IPS-20b (cell line): Measurements from ENCODE around the gene KEL.

Experiments used
- H3K27ac ChIP-seq: one replicate; pipeline ENCODE4 v1.5.1; 2013; ENCODE audit warnings: low read length
- H3K27me3 ChIP-seq: 2 replicates; pipeline ENCODE4 v1.6.1; 2013; ENCODE audit warnings: mild to moderate bottlenecking, low read length, inconsistent platforms; ENCODE audit not compliant: insufficient read depth
- H3K36me3 ChIP-seq: 2 replicates; pipeline ENCODE4 v1.6.1; 2013; ENCODE audit warnings: low read depth, mild to moderate bottlenecking, inconsistent platforms, low read length, moderate library complexity; ENCODE audit not compliant: insufficient read depth
- H3K4me1 ChIP-seq: 2 replicates; pipeline ENCODE4 v1.6.1; 2013; ENCODE audit warnings: mild to moderate bottlenecking, control low read depth, inconsistent platforms, low read length, moderate library complexity; ENCODE audit not compliant: insufficient read depth
- H3K4me3 ChIP-seq: 2 replicates; pipeline ENCODE4 v1.5.1; 2013; ENCODE audit warnings: mild to moderate bottlenecking, low read length, inconsistent platforms
- H3K9ac ChIP-seq: 2 replicates; pipeline ENCODE4 v1.6.1; 2013; ENCODE audit warnings: low read depth, mild to moderate bottlenecking, inconsistent platforms, low read length, moderate library complexity
- H3K9me3 ChIP-seq: 2 replicates; pipeline ENCODE4 v1.6.1; 2013; ENCODE audit warnings: mild to moderate bottlenecking, low read depth, low read length, inconsistent platforms; ENCODE audit not compliant: insufficient read depth

Gene KEL

DNA sequence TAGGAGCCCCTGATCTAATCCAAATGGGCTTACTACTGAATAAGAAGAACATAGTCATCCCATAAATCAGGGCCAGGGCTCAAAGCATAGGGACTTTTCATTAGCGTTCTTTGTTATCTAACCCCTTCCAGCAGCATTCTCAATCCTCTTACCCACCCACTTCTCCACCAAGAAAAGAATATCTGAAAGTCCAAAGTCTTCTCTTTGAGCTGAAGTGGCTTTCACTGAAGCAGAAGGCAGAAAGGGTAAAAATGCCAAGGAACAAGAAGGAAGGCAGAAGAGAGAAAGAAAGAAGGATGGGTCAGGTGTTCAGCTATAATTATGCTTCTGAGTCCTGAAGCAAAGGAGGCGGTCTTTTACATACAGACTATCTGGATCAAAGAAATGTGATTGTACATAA is 38.8 kb downstream of the KEL start:
- no peaks in the 10 kb centered on the region for H3K4me1 ChIP-seq

DNA sequence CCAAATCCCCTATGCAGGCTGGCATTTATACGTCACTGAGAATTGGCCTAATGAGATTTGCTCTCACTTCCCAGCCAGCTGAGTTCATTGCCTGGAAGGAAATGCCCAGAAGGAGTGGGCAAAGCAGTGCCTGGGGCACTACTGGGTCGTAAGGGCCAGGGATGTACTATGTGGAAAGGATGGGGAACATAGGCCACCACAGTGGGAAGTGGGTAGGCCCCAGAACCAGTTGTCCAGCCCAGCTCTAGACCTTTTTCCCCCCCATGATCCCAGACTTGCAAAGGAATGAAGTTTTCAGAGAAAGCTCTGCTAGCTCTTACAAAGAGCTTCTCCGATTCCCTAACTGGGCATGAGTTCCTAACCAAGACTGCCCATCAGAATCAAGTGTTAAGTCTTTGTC is 42.5 kb downstream of the KEL start:
- Histone ChIP-seq H3K9me3 (no peaks in the 10 kb centered on the region), H3K27ac (no peak overlapping the region), H3K4me3 (no peak overlapping the region), H3K36me3 (no peaks in the 10 kb centered on the region), H3K9ac (no peak overlapping the region), H3K4me1 (no peaks in the 10 kb centered on the region), H3K27me3 (no peaks in the 10 kb centered on the region)

More for the DNA sequence above, 38.8 kb downstream of the KEL start:
- Histone ChIP-seq H3K9me3 (no peaks in the 10 kb centered on the region), H3K27me3 (peaks cover 24% of the 10 kb centered on the region), H3K36me3 (no peaks in the 10 kb centered on the region), H3K27ac (no peak overlapping the region), H3K9ac (no peak overlapping the region), H3K4me3 (no peak overlapping the region)

DNA sequence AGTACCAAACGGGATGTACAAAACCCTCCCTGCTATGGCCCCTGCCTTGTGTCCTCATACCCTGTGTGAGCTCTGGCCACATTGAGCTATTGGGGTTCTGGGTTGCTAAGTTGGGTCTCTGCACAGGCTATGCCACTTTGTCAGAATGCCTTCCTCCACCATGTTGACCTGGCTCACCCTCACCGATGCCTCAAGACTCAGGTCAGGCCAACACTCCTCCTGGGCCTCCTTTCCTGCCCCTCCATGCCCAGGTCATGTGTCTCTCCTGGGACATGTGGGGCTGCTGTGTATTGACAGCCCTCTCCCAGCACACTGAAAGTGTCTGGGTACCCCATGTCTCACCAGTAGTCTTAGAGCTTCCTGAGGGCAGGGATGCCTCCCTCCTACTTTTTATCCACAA is 43.3 kb downstream of the KEL start:
- H3K27me3 ChIP-seq, result no peaks in the 10 kb centered on the region
- no peak overlapping the region for H3K4me3 ChIP-seq
- no peak overlapping the region for H3K9ac ChIP-seq
- H3K36me3 ChIP-seq, result no peaks in the 10 kb centered on the region
- H3K27ac ChIP-seq, result no peak overlapping the region
- H3K9me3 ChIP-seq, result no peaks in the 10 kb centered on the region
- H3K4me1 ChIP-seq, result no peaks in the 10 kb centered on the region

DNA sequence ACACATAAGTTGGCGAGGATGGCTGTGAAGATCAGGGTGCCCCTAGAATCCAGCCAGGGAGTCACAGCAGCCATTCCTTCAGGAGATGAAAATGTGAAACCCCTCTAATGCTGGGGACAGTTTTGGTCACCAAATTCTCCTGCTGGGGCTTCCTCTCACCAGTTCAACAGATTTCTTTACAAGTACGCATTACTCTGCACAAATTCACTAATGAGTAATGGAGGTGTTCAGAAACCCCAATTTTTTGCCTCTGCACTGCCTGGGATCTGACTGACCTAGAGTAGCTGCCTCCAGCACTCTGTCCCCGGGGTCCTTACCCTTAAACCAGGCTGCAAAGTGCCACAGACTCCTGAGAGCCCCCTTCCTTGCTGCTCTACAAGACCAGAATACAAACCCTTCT is 44.7 kb downstream of the KEL start:
- H3K4me1 ChIP-seq, result no peaks in the 10 kb centered on the region
- no peaks in the 10 kb centered on the region for H3K27me3 ChIP-seq
- H3K9ac ChIP-seq, result no peak overlapping the region
- no peak overlapping the region for H3K27ac ChIP-seq
- H3K36me3 ChIP-seq, result no peaks in the 10 kb centered on the region
- no peak overlapping the region for H3K4me3 ChIP-seq
- no peaks in the 10 kb centered on the region for H3K9me3 ChIP-seq

DNA sequence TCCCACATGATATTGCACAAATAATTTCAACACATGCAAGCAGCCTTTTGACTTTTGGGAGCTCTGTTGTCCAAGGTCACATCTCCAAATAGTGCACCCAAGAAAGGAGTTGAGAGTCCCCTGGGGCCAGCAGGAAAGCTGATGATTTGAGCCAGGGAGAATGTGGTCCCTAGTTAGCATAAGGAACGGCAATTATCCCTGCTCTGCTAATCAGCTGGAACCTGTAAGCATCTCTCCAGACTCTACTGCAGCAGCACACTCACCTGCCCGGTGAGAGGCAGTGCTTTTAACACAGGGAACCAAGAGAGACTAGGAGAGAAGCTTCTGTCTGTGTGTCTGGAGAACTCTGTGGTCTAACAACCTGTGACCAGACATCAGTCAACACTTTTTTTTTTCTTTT is 45.7 kb downstream of the KEL start:
- no peaks in the 10 kb centered on the region for H3K36me3 ChIP-seq
- no peaks in the 10 kb centered on the region for H3K27me3 ChIP-seq
- no peak overlapping the region for H3K9ac ChIP-seq
- H3K9me3 ChIP-seq, result no peaks in the 10 kb centered on the region
- H3K27ac ChIP-seq, result no peak overlapping the region
- no peak overlapping the region for H3K4me3 ChIP-seq
- no peaks in the 10 kb centered on the region for H3K4me1 ChIP-seq

DNA sequence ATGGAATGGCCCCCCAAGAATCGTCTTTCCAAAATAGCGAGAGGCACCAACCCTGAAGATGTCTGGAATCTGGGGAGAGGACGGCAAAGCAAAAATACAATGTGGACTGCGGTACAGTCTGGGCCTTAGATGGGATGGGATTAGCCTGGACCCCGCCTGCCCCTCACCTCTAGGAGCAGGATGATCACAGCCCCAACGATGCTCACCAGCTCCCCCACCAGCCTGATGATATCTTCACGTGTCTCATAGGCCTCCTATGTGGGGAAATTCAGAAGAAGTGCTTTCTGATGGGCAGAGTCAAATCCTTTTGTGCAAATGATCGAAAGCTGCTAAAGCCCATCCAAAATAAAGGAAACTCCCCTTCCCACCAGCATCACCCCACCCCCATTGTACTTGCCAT is 46.8 kb downstream of the KEL start:
- H3K27me3 ChIP-seq, result no peaks in the 10 kb centered on the region
- H3K36me3 ChIP-seq, result no peaks in the 10 kb centered on the region
- H3K9me3 ChIP-seq, result no peaks in the 10 kb centered on the region
- H3K4me1 ChIP-seq, result no peaks in the 10 kb centered on the region
- H3K4me3 ChIP-seq, result no peak overlapping the region
- H3K27ac ChIP-seq, result no peak overlapping the region
- no peak overlapping the region for H3K9ac ChIP-seq

DNA sequence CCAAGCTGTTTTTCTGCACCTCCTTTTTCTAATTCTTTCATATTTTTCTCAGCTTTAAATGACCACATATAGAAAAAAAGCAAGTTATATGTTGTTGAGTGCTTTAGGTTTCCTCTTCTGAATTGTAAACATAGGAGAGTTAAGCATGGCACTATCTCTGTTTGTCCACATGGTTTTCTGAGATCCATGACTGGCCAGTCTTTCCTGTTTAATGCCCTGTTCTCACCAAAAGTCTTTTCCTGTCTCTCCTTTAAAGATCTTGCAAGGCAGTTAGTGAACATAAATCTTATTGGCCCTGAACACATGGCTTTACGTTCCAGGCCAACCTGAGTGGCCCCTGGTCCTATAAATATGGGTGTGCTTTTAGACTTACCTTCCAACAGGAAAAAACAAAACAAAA is 48.0 kb downstream of the KEL start:
- H3K4me3 ChIP-seq, result no peak overlapping the region
- no peak overlapping the region for H3K9ac ChIP-seq
- H3K36me3 ChIP-seq, result no peaks in the 10 kb centered on the region
- no peaks in the 10 kb centered on the region for H3K4me1 ChIP-seq
- no peaks in the 10 kb centered on the region for H3K27me3 ChIP-seq
- H3K27ac ChIP-seq, result no peak overlapping the region
- H3K9me3 ChIP-seq, result no peaks in the 10 kb centered on the region

DNA sequence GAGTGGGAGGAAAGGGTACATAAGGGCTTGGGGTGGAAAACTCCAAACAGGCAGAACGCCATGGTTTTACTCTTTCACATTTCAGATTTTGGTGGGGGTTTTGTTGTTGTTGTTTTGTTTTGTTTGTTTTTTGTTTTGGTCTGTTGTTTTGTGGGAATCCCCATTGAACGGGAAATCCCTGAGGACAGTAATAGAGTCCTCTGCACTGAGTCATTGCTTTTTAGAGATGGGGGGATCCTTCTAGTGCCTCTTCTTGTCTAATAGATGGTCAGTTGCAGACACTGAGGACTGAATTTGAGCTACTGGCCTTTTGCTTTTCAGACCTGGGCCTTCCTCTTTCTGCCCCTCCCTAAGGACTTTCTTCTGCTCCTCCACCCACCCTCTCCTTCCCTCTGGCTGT is 48.6 kb downstream of the KEL start:
- no peaks in the 10 kb centered on the region for H3K36me3 ChIP-seq
- no peak overlapping the region for H3K9ac ChIP-seq
- no peaks in the 10 kb centered on the region for H3K4me1 ChIP-seq
- no peaks in the 10 kb centered on the region for H3K27me3 ChIP-seq
- no peak overlapping the region for H3K27ac ChIP-seq
- no peak overlapping the region for H3K4me3 ChIP-seq
- H3K9me3 ChIP-seq, result no peaks in the 10 kb centered on the region

DNA sequence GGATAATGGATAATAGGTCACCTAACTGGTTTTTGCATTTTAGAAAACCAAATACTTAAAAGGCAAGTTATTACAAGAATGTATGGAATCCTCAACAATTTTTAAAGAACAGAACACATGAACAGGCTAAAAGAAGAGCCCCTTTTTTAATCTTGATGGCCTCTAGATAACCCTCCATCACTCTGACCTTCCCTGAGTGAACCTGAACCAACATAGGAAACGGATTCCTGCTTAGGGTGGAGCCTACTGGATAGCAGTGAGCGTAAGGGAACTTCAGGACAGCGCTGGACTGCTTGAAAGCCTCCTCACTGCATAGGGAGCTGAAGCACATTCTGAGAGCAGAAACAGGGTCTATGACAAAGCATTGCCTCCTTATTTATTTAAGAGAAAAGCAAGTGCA is 49.1 kb downstream of the KEL start:
- Histone ChIP-seq H3K4me3 (no peak overlapping the region), H3K9ac (no peak overlapping the region), H3K27ac (no peak overlapping the region), H3K9me3 (no peaks in the 10 kb centered on the region), H3K27me3 (no peaks in the 10 kb centered on the region), H3K36me3 (no peaks in the 10 kb centered on the region), H3K4me1 (no peaks in the 10 kb centered on the region)

DNA sequence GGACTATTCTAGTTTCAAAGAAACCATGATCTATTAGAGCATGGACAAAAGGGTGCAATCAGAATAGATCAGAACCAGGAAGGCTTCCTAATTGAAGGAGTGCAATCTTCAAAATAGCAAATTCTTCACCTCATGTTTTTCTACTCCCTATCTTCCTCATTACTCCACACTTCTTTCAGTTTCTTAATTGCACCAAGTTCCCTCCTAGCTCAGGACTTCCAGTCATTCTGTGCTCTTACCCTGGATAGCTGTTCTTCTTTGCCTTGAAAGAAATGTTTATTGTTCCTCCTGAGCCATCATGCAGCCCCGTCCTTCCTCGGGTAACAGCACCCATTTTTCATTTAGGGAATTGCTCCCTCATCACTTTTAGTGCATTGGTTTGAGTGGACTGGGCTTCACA is 51.7 kb downstream of the KEL start:
- Histone ChIP-seq H3K4me1 (no peaks in the 10 kb centered on the region), H3K4me3 (no peak overlapping the region), H3K9me3 (peaks cover 17% of the 10 kb centered on the region), H3K27ac (no peak overlapping the region), H3K36me3 (no peaks in the 10 kb centered on the region), H3K9ac (no peak overlapping the region), H3K27me3 (no peaks in the 10 kb centered on the region)

DNA sequence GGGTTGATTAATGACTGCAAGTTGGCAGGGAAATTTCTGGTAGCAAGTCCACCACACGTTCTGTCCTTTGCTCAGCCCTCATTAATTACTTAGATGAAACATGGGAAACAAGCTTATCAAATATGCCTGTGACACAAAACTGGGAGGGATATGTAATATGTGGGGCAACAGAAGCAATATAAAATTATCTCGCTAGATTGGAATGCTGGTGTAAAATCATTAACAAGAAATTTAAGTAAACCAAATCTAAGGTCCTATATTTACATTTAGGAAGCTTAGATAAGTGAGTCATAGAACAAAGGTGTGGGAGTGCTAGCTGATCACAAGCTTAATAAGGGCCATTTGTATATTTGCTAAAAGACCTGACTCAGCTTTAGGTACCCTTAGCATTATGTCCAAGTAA is 52.1 kb downstream of the KEL start:
- Histone ChIP-seq H3K9ac (no peak overlapping the region), H3K36me3 (no peaks in the 10 kb centered on the region), H3K9me3 (peaks cover 19% of the 10 kb centered on the region), H3K4me3 (no peak overlapping the region), H3K27me3 (no peaks in the 10 kb centered on the region), H3K27ac (no peak overlapping the region), H3K4me1 (no peaks in the 10 kb centered on the region)

DNA sequence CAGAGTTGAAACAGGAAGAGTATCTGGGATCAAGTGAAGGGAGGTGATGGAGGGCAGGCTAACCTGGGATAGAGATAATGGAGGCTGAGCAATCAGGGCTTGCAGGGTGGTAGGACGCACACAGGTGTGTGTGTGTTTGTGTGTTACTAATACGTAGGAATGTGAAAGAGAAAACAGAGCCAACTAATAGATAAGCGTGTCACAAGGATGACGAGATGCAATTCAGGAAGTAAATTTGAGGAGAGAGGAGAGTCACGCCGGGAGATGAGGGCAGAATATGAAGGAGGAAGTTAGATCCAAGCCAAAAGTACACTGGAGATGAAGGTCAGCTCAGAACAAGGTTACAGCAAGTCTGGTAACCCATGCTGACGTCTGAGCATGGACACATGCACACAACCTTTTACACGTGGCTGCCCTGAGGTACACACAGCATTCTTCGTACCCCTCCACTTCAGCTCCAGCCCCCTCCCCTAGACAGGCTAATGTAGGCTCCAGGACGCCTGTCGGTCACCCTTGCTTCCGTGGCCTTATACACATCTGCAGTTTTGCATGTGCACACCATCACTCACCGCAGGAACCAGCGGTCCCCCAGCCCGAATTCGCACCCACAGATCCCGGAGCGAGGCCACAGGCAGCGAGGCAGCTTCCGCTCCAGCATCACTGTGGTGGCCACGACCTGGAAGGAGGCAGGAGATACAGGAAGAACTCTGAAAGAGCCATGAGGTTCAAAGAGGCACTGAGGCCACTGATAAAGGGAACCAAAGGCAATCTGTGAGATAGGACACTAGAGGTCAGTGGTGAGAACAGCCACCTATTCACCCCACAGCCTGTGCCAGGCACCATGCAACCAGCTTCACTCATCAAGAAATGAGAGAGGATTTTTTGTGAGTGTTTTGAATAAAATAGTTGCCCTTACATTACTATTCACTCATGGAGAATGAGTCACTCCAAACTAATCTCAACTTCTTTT is 53.0 kb downstream of the KEL start:
- Histone ChIP-seq H3K27ac (no peak overlapping the region), H3K27me3 (no peaks in the 10 kb centered on the region), H3K36me3 (no peaks in the 10 kb centered on the region), H3K4me3 (no peak overlapping the region), H3K9me3 (peaks cover 26% of the 10 kb centered on the region), H3K4me1 (no peaks in the 10 kb centered on the region), H3K9ac (no peak overlapping the region)
